VCaP (cell line): ENCODE measurements around the gene ZNF57.
"Not testable (repeated sequence)": the region's sequence is repeated elsewhere in the genome, so short reads cannot be mapped to it uniquely, and the experiment has no call there.

Source experiments
- H3K27ac ChIP-seq: fragments of 450-650 bp; 2 replicates; pipeline ENCODE4 v1.5.1; 2017
- TF ChIP-seq, protein P1 (sequence below): fragments of 450-650 bp; conservative IDR thresholded peaks from 2 replicates; pipeline ENCODE4 v1.5.1; 2017; ENCODE audit warnings: mild to moderate bottlenecking, moderate library complexity

The ZNF57 gene

DNA sequence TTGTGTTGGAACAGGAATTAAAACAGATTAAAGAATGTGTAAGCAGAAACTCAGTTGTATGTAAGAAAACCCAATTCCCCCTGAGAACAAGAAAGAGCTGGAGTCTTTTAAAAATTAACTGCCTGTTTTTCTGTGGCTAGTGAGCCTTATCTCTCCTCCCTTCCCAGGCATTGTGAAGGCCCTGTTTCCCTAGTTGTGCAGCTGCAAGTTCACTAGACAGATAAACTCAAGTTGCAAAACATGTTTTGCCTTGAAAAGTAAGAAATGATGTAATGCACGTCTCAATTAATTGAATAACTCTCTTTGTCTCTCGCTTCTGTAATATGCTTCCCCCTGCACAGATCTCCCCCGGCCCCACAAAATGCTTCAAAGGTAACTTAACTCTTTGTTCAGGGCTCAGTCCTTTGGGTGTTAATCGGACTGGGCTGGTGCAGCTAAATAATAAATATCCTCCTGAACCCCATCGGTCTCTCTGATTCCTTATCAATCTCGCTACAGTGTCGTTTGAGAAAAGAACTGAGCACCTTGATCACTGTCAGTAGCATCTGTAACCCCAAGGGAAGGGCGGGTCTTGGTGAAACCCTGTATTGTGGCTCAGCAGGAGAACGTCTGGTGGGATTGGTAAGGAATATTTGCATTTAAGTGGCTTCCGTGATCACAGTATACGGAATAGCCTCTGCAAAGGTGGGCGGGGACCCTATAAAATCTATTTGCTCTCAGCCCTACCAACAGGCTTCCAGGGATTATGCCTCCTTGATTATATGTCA is 35.2 kb upstream of the ZNF57 start:
- TF ChIP-seq, protein P1, sequence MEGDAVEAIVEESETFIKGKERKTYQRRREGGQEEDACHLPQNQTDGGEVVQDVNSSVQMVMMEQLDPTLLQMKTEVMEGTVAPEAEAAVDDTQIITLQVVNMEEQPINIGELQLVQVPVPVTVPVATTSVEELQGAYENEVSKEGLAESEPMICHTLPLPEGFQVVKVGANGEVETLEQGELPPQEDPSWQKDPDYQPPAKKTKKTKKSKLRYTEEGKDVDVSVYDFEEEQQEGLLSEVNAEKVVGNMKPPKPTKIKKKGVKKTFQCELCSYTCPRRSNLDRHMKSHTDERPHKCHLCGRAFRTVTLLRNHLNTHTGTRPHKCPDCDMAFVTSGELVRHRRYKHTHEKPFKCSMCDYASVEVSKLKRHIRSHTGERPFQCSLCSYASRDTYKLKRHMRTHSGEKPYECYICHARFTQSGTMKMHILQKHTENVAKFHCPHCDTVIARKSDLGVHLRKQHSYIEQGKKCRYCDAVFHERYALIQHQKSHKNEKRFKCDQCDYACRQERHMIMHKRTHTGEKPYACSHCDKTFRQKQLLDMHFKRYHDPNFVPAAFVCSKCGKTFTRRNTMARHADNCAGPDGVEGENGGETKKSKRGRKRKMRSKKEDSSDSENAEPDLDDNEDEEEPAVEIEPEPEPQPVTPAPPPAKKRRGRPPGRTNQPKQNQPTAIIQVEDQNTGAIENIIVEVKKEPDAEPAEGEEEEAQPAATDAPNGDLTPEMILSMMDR: no peak
- no peak overlapping the region for H3K27ac ChIP-seq

DNA sequence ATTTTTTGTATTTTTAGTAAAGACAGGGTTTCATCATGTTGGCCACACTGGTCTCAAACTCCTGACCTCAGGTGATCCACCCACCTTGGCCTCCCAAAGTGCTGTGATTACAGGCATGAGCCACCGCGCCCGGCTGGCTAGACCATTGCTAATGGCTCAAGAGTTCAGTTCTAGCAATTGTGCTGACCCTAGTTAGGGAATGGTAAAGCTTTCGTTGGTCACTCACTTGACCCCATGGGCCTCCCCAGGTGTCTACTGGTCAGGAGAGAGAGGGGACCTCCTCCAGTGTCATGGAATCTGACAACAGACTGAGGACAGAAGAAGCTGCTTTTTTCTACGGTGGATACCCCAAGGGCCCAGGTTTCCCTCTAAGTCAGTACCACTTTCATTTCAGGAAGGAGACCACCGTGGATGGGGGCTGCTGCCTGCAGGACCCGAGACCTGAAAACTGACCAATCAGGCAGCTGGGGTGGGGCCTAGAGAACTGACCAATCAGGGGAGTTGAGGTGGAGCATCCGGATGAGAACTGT is 34.2 kb upstream of the ZNF57 start:
- TF ChIP-seq, protein P1: no peak
- H3K27ac ChIP-seq: no peak overlapping the region

DNA sequence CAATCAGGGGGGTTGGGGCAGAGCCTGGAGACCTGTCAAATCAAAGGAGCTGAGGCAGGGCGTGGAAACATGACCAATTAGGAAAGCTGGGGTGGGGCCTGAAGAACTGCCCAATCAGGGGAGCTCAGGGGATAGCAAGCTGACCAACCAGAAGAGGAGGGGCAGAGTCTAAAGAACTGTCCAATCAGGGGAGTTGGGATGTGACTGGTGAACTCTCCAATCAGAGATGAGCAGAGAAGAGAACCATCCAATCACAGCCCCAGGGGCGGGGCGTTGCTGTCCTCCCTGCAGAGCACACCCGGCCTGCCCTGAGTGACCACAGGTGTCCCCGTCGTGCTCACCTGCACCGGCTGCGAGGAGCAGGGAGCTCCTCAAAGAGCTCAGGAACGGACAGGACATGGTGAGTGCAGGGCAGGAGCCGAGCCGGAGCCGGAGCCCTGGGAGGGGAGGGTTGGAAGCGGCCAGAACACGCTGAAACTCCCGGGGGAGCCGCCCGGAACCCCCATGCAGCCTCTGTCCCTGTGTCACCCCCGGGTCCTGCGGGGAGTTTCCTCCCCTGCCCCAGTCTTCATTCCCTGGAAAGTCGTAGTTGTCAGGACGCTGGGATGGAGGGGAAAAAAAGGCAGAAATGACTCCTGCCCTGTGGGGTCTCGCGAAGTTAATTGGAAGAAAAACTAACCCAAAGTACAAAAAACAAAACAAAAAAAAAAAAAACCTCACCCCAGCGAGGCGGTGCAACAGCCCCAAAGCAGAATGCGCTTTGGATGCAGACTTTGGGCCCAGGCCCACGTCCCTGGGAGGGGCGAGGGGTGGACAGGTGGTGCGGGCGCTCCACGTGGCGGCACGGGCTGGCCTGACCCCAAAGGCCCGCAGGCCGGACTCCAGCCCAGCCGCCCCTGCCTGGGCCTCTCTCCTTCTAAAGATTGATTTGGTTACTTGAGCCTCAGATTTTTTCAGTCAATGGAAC is 33.4 kb upstream of the ZNF57 start, which contains the start of gene ZNF556:
Gene ZNF556 (plus strand): TSS at position 311 of the 967 bp plus-strand sequence. CDS start 87 bp downstream, at position 398.
- TF ChIP-seq, protein P1: no peak
- H3K27ac ChIP-seq: peak within 1 kb of the TSS; percentile 48

DNA sequence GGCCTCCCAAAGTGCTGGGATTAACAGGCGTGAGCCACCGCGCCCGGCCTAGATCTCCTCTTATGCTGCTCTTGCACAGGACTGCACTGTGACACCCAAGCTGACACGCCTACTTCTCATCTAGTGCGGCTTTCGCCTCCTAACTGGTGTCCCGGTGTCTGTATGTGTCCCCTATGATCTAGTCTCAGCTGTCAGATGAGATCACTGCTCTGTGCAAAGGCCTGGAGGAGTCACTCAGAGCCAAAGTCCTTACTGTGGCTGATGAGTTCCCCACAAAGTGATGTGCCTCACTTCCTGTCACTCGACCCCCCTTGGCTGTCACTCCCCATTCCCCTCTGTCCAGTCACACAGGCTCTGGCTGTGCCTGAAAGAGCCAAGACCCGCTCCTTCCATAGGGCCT is 31.1 kb upstream of the ZNF57 start:
- TF ChIP-seq, protein P1: no peak
- no peak overlapping the region for H3K27ac ChIP-seq

DNA sequence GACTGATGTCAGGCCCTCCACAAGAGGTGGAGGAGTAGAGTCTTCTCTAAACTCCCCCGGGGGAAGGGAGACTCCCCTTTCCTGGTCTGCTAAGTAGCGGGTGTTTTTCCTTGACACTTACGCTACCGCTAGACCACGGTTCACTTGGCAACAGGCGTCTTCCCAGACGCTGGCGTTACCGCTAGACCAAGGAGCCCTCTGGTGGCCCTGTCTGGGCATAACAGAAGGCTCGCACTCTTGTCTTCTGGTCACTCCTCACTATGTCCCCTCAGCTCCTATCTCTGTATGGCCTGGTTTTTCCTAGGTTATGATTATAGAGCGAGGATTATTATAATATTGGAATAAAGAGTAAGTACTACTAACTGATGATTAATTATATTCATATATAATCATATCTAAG is 28.6 kb upstream of the ZNF57 start:
- H3K27ac ChIP-seq: not testable (repeated sequence)
- TF ChIP-seq, protein P1: peak; percentile 25; the same call in 1 of the 2 replicates

DNA sequence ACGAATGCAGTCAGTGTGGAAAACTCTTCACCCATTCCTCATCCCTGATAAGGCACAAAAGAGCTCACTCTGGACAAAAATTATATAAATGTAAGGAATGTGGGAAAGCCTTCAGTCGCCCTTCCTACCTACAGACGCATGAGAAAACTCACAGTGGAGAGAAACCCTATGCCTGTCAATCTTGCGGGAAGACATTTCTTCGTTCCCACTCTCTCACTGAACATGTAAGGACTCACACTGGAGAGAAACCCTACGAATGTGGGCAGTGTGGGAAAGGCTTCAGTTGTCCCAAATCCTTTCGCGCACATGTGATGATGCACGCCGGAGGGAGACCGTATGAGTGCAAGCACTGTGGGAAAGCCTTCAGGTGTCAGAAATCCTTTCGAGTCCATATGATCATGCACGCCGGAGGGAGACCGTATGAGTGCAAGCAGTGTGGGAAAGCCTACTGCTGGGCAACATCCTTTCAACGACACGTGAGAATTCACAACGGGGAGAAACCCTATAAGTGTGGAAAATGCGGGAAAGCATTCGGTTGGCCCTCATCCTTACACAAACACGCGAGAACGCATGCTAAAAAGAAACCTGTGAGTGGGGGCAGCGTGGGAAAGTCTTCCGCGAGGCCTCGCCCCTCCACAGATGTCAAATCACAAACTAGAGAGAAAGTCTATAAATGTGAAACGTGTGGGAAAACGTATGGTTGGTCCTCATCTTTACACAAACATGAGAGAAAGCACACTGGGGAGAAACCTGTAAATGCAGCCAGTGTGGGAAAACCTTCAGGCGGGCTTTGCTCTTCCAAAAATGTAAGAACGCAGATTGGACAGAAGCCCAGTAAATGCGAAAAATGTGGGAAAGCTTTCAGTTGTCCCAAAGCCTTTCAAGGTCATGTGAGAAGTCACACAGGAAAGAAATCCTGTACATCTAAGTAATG is 23.1 kb upstream of the ZNF57 start:
- TF ChIP-seq, protein P1: no peak
- no peak overlapping the region for H3K27ac ChIP-seq
